Stimulated activated CD8-positive, alpha-beta memory T cell treated with anti-CD3 and anti-CD28 coated beads, Interleukin-2, amount 100 ng/mL, for 1 hour (primary cell): ENCODE data around the gene COQ2.

ENCODE experiments used
- DNase-seq, 2 donors: peaks; one replicate each; pipeline ENCODE4 v3.0.0-alpha.2; 2020; ENCODE audit warnings: low read depth in 2 of 2

Gene COQ2

GRCh38 chr4:83216959-83217683, 67.5 kb downstream of the COQ2 start:
- DNase-seq, result no peak

GRCh38 chr4:83214079-83214478, 70.5 kb downstream of the COQ2 start:
- DNase-seq, result no peak
